ENCODE measurements around the gene SORL1.

SORL1 gene

GRCh38 chr11:121426476-121427399 lies 25.4 kb upstream of the SORL1 start:
- no peak for DNase-seq

- no peak for DNase-seq
Observed at GRCh38 chr11:121427400-121427744, 24.7 kb upstream of the SORL1 start.

GRCh38 chr11:121429556-121429955 lies 22.6 kb upstream of the SORL1 start:
- DNase-seq, result no peak

GRCh38 chr11:121431820-121432526 lies 20.1 kb upstream of the SORL1 start:
- DNase-seq, result no peak

- DNase-seq, result no peak
Observed at GRCh38 chr11:121435132-121435531, 17.0 kb upstream of the SORL1 start.

- DNase-seq, result no peak
Observed at GRCh38 chr11:121435551-121436511, 16.3 kb upstream of the SORL1 start.

- no peak for DNase-seq
Observed at GRCh38 chr11:121437018-121437685, 15.0 kb upstream of the SORL1 start.

- no peak for DNase-seq
Observed at GRCh38 chr11:121437686-121438078, 14.4 kb upstream of the SORL1 start.

- no peak for DNase-seq
Observed at GRCh38 chr11:121439337-121439736, 12.8 kb upstream of the SORL1 start.

- no peak for DNase-seq
Observed at GRCh38 chr11:121439759-121440158, 12.4 kb upstream of the SORL1 start.

- DNase-seq, result no peak
Observed at GRCh38 chr11:121441521-121441920, 10.6 kb upstream of the SORL1 start.

GRCh38 chr11:121443688-121444275 lies 8.3 kb upstream of the SORL1 start:
- DNase-seq, result no peak

GRCh38 chr11:121444526-121444925 lies 7.6 kb upstream of the SORL1 start:
- no peak for DNase-seq

- DNase-seq, result no peak
Observed at GRCh38 chr11:121445071-121445768, 6.9 kb upstream of the SORL1 start.

- DNase-seq, result no peak
Observed at GRCh38 chr11:121446752-121447156, 5.4 kb upstream of the SORL1 start.

GRCh38 chr11:121448011-121448410 lies 4.1 kb upstream of the SORL1 start:
- no peak for DNase-seq

- DNase-seq, result no peak
Observed at GRCh38 chr11:121448431-121448941, 3.6 kb upstream of the SORL1 start.

GRCh38 chr11:121449123-121449522 lies 3.0 kb upstream of the SORL1 start:
- DNase-seq, result no peak

- no peak for DNase-seq
Observed at GRCh38 chr11:121449626-121450025, 2.5 kb upstream of the SORL1 start.

- DNase-seq, result no peak
Observed at GRCh38 chr11:121450401-121450800, 1.7 kb upstream of the SORL1 start.

Measured in GOT3 (cell line).